ENCODE data around the gene TEDC2.

Gene TEDC2, protein sequence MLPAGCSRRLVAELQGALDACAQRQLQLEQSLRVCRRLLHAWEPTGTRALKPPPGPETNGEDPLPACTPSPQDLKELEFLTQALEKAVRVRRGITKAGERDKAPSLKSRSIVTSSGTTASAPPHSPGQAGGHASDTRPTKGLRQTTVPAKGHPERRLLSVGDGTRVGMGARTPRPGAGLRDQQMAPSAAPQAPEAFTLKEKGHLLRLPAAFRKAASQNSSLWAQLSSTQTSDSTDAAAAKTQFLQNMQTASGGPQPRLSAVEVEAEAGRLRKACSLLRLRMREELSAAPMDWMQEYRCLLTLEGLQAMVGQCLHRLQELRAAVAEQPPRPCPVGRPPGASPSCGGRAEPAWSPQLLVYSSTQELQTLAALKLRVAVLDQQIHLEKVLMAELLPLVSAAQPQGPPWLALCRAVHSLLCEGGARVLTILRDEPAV

DNA sequence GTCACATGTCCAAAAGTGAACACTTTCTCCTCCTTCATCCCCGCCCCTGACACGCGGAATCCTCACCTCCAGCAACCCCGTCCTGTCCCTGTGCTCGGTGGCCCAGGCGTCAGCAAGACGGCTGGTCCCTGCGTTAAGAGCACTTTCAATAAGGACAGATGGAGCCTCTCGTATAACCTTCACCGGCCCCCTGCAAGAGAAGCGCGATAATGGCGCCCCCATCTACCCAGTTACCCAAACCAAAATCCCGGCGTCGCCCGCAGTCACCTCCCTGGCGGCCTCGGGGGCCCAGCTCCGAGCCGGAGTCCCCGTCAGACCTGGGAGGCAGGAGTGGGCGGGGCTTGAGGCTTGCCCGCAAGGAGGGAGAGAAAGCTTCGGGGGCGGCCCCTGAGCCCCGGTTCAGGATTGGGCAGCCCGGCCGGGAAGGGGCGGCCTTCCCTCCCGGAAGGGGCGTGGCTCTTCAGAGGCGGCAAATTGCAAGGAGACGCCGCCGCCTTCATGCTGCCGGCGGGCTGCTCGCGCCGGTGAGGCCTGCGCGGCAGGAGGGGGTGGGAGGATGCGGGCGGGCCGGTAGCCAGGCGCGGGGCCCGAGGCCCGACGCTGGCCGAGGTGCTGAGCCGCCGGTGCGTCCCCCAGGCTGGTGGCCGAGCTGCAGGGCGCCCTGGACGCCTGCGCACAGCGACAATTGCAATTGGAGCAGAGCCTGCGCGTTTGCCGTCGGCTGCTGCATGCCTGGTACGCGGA, at the start of gene TEDC2:
Gene TEDC2, plus strand, starts transcription at position 463 of the 744 bp plus-strand sequence. Its CDS starts 36 bp downstream, at position 499.
- Histone ChIP-seq H3K4me3 (ENCODE audit: low read depth, low read length) (peak within 1 kb of the TSS; percentile 65), H3K9me3 (ENCODE audit: severe bottlenecking) (no peaks in the 10 kb centered on the region), H3K27me3 (ENCODE audit: insufficient read depth, low read depth, severe bottlenecking) (no peaks in the 10 kb centered on the region), H3K27ac (peak within 1 kb of the TSS; percentile 91), H3K36me3 (peaks cover 71% of the 10 kb centered on the region)
- peak; percentile 98 for DNase-seq
- TF ChIP-seq, protein P1, sequence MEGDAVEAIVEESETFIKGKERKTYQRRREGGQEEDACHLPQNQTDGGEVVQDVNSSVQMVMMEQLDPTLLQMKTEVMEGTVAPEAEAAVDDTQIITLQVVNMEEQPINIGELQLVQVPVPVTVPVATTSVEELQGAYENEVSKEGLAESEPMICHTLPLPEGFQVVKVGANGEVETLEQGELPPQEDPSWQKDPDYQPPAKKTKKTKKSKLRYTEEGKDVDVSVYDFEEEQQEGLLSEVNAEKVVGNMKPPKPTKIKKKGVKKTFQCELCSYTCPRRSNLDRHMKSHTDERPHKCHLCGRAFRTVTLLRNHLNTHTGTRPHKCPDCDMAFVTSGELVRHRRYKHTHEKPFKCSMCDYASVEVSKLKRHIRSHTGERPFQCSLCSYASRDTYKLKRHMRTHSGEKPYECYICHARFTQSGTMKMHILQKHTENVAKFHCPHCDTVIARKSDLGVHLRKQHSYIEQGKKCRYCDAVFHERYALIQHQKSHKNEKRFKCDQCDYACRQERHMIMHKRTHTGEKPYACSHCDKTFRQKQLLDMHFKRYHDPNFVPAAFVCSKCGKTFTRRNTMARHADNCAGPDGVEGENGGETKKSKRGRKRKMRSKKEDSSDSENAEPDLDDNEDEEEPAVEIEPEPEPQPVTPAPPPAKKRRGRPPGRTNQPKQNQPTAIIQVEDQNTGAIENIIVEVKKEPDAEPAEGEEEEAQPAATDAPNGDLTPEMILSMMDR (IDR thresholded peaks at IDR 0.05; ENCODE audit: low read depth, low read length), result no peak

DNA sequence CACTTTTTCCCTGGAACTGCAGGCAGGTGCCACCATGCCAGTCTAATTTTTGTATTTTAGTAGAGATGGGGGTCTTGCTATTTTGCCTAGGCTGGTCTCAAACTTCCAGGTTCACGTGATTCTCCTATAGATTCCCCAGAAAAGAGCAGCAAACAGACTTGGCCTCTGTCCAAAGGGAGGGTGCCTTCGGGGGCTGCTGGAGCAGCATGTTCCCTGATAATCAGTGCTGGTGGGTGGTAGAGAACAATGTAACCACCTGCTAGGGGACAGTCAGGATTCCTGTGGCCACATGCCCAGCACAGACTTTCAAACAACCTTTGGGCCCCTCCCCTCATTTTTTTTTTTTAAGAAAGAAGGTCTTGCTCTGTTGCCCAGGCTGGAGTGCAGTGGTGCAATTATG, 44.8 kb upstream of the TEDC2 start:
- no peaks in the 10 kb centered on the region for H3K9me3 ChIP-seq (ENCODE audit: severe bottlenecking)
- TF ChIP-seq, protein P1 (IDR thresholded peaks at IDR 0.05; ENCODE audit: low read depth, low read length), result no peak
- no peaks in the 10 kb centered on the region for H3K36me3 ChIP-seq
- H3K4me3 ChIP-seq (ENCODE audit: low read depth, low read length), result no peak overlapping the region
- DNase-seq, result no peak
- H3K27ac ChIP-seq, result no peak overlapping the region
- H3K27me3 ChIP-seq (ENCODE audit: insufficient read depth, low read depth, severe bottlenecking), result no peaks in the 10 kb centered on the region

DNA sequence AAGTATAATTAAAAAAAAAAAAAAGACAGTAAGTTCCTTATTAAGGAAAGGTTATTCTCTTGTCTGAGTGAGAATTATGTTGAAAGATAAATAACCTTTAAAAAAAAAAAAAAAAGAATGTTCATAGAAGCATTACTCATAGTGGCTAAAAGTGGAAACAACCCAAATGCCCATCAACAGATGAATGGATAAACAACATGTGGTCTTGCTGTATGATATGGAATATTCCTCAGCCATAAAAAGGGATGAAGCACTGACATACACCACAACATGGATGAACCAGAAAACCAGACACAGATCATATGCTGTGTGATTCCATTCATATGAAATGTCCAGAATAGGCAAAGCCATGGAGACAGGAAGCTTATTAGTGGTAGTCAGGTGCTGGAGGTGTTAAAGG, 39.9 kb upstream of the TEDC2 start:
- TF ChIP-seq, protein P1 (IDR thresholded peaks at IDR 0.05; ENCODE audit: low read depth, low read length), result no peak
- no peaks in the 10 kb centered on the region for H3K9me3 ChIP-seq (ENCODE audit: severe bottlenecking)
- no peak for DNase-seq
- no peak overlapping the region for H3K27ac ChIP-seq
- no peak overlapping the region for H3K4me3 ChIP-seq (ENCODE audit: low read depth, low read length)
- no peaks in the 10 kb centered on the region for H3K27me3 ChIP-seq (ENCODE audit: insufficient read depth, low read depth, severe bottlenecking)
- H3K36me3 ChIP-seq, result no peaks in the 10 kb centered on the region

DNA sequence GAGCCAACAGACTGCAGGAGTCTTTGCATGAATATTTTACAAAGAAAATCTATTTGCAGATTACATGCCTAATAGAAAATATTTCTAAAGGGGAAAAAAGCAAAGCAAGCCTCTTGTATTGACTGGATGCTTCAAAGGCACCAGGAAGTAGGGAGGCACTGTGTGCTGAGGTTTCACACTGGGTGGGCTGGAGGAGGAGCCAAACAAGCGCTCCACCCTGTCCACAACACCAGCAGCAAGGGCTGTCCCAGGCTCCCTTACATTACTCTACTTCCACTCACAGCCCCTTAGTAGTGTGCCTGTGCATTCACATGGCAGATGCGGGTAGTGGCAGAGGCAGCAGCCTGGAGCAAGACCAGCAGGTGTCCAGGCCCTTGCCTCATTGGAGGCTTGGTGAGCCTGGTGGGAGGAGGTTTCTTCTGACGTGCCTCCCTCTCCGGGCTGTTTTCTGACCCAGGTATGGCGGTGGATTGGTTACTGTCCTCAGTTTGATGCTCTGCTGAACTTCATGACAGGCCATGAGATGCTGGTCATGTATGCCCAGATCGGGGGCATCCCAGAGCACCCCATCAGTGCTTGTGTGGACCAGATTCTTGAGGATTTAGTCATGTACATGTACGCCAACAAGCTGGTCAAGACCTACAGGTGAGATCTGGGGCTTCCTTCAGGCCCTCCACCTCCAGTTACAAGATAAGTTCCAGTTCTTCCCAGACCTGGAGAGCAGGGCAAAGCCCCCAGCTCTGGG, 37.6 kb upstream of the TEDC2 start:
- Histone ChIP-seq H3K9me3 (ENCODE audit: severe bottlenecking) (no peaks in the 10 kb centered on the region), H3K27me3 (ENCODE audit: insufficient read depth, low read depth, severe bottlenecking) (no peaks in the 10 kb centered on the region), H3K27ac (peak overlapping the region; percentile 26; the same call in 1 of the 2 replicates), H3K4me3 (ENCODE audit: low read depth, low read length) (no peak overlapping the region), H3K36me3 (no peaks in the 10 kb centered on the region)
- DNase-seq, result no peak
- TF ChIP-seq, protein P1 (IDR thresholded peaks at IDR 0.05; ENCODE audit: low read depth, low read length), result no peak

DNA sequence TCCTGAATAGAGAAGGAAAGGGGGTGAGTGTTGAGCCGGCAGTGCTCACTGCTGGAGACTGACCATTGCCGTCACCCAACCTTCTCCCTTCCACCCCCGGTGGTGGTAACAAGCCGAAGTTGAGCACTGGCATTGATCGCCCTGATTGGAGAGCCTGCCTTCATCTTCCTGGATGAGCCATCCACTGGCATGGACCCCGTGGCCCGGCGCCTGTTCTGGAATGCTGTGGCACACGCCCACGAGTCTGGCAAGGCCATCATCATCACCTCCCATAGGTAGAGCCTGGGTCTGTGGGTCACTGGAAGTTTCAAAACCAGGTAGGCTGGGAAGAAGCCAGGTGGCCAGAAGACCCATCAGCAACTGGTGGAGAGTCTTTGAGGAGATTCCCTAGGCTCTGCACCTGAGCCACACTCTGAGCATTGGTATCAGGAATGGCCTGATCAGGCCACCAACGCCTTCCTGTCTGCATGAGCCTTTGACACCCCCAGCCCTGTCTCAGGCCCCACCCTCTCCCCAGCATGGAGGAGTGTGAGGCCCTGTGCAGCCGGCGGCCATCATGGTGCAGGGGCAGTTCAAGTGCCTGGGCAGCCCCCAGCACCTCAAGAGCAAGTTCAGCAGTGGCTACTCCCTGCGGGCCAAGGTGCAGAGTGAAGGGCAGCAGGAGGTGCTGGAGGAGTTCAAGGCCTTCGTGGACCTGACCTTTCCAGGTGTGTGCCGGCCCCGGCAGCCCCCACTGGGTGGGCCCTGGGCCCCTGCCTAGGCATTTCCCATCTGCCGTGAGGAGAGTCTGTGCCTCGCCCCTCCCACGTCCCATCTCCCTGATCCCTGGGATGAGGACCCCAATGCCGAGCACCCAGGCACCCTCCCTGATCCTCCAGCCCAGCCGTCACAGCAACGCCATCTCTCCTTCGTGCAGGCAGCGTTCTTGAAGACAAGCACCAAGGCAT, 35.6 kb upstream of the TEDC2 start:
- no peak overlapping the region for H3K4me3 ChIP-seq (ENCODE audit: low read depth, low read length)
- TF ChIP-seq, protein P1 (IDR thresholded peaks at IDR 0.05; ENCODE audit: low read depth, low read length), result no peak
- no peaks in the 10 kb centered on the region for H3K36me3 ChIP-seq
- no peak for DNase-seq
- no peak overlapping the region for H3K27ac ChIP-seq
- H3K27me3 ChIP-seq (ENCODE audit: insufficient read depth, low read depth, severe bottlenecking), result no peaks in the 10 kb centered on the region
- H3K9me3 ChIP-seq (ENCODE audit: severe bottlenecking), result no peaks in the 10 kb centered on the region

Data from WERI-Rb-1 (cell line).